Hepatocyte (in vitro differentiated cells): ENCODE results near the gene DMRT1. TPM values are rescaled to one million over a fixed set of nuclear protein-coding genes. Genes with fewer than 3 reads are reported as not detected.
"Not testable (repeated sequence)": the region's sequence is repeated elsewhere in the genome, so short reads cannot be mapped to it uniquely, and the experiment has no call there.

Experiments
- DNase-seq: peaks from one replicate; pipeline ENCODE4 v3.0.0-alpha.2; 2016; ENCODE audit warnings: low spot score
- H2AFZ ChIP-seq: fragments of 200-600 bp; sonication (generic); 2 replicates; pipeline ENCODE4 v1.6.0; 2016; ENCODE audit warnings: antibody characterized with exemption, mild to moderate bottlenecking
- H3K27ac ChIP-seq: fragments of 200-600 bp; sonication (generic); 2 replicates; pipeline ENCODE4 v1.5.1; 2016; ENCODE audit warnings: mild to moderate bottlenecking
- H3K27me3 ChIP-seq: fragments of 200-600 bp; sonication (generic); 2 replicates; pipeline ENCODE4 v1.6.1; 2016
- H3K36me3 ChIP-seq: fragments of 200-600 bp; sonication (generic); replicated peaks from 2 replicates; pipeline ENCODE4 v1.5.1; 2016; ENCODE audit warnings: low read depth; ENCODE audit not compliant: insufficient read depth
- H3K4me1 ChIP-seq: fragments of 200-600 bp; sonication (generic); 2 replicates; pipeline ENCODE4 v1.5.1; 2016; ENCODE audit warnings: mild to moderate bottlenecking, moderate library complexity; ENCODE audit not compliant: insufficient read depth
- H3K4me2 ChIP-seq: fragments of 200-600 bp; sonication (generic); 2 replicates; pipeline ENCODE4 v1.6.0; 2016
- H3K4me3 ChIP-seq: fragments of 200-600 bp; sonication (generic); 2 replicates; pipeline ENCODE4 v1.5.1; 2016; ENCODE audit warnings: mild to moderate bottlenecking
- H3K79me2 ChIP-seq: fragments of 200-600 bp; sonication (generic); 2 replicates; pipeline ENCODE4 v1.6.0; 2017; ENCODE audit warnings: mild to moderate bottlenecking
- H3K9me2 ChIP-seq: fragments of 200-600 bp; sonication (generic); replicated peaks from 2 replicates; pipeline ENCODE4 v1.6.0; 2017; ENCODE audit warnings: mild to moderate bottlenecking; ENCODE audit not compliant: insufficient read depth
- H3K9me3 ChIP-seq: fragments of 200-600 bp; sonication (generic); 2 replicates; pipeline ENCODE4 v1.5.1; 2016; ENCODE audit warnings: low read depth, mild to moderate bottlenecking
- H4K20me1 ChIP-seq: fragments of 200-600 bp; sonication (generic); 2 replicates; pipeline ENCODE4 v1.6.0; 2016; ENCODE audit warnings: mild to moderate bottlenecking; ENCODE audit not compliant: insufficient read depth, poor library complexity, severe bottlenecking
- EZH2 ChIP-seq: fragments of 200-600 bp; sonication (generic); IDR thresholded peaks from 2 replicates; pipeline ENCODE4 v1.6.1; 2016; ENCODE audit warnings: antibody characterized with exemption, mild to moderate bottlenecking, borderline replicate concordance
- EZH2phosphoT487 ChIP-seq: fragments of 200-600 bp; sonication (generic); IDR thresholded peaks from one replicate; pipeline ENCODE4 v1.6.1; 2018; ENCODE audit warnings: antibody characterized with exemption, mild to moderate bottlenecking, low read depth, moderate library complexity; ENCODE audit not compliant: unreplicated experiment, severe bottlenecking
- WGBS: methylation state at CpG from one replicate; pipeline ENCODE4 v1.1.6; 2016; ENCODE audit warnings: low lambda C conversion rate; ENCODE audit errors: missing lambda C conversion rate; 5-methylcytosine and 5-hydroxymethylcytosine counted together
- polyA plus RNA-seq: library from polyadenylated mRNA; unstranded; fragments of >200 nt; fragmentation: Nextera tagmentation; extraction: Ambion mirVana; gene quantifications from 2 replicates; pipeline ENCODE4 v1.2.1, GENCODE V29; 2016
- total RNA-seq: library from RNA; depleted of rRNA; stranded (reverse); fragments of >200 nt; gene quantifications from 2 replicates; pipeline ENCODE4 v1.2.3, GENCODE V29; 2014
- TF ChIP-seq, protein P1 (sequence below): fragments of 200-600 bp; sonication (generic); IDR thresholded peaks from 2 replicates; pipeline ENCODE4 v1.5.1; 2016; ENCODE audit warnings: antibody characterized with exemption, mild to moderate bottlenecking; ENCODE audit not compliant: poor library complexity

DMRT1 gene
- total and polyA plus RNA-seq, 2 experiments from 2014 or later: not detected

DNA sequence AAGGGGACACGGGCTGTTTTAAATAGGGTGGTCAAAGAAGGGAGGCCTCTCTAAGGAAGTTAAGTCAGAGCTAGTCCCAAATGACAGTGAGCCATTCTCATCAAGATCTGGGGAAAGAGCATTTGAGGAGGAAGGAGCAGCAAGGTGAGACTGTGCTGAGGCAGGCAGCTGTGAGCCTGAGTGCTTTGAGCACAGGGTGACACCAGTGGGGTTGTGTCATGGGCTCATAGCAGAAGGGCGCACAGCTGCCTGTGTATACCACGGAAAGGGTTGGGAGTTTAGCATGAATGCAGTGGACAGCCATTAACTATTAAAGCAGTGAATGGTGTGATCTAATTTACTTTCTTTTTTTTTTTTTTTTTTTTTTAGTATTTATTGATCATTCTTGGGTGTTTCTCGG is 19.2 kb downstream of the DMRT1 start:
- no peaks in the 10 kb centered on the region for H3K79me2 ChIP-seq
- no peak for DNase-seq
- H3K4me3 ChIP-seq: no peak overlapping the region
- H3K4me1 ChIP-seq: no peaks in the 10 kb centered on the region
- no peaks in the 10 kb centered on the region for H3K9me2 ChIP-seq
- H3K9me3 ChIP-seq: no peaks in the 10 kb centered on the region
- H4K20me1 ChIP-seq: no peaks in the 10 kb centered on the region
- H3K27ac ChIP-seq: no peak overlapping the region
- no peak for TF ChIP-seq EZH2phosphoT487
- no peak for TF ChIP-seq EZH2
- TF ChIP-seq, protein P1, sequence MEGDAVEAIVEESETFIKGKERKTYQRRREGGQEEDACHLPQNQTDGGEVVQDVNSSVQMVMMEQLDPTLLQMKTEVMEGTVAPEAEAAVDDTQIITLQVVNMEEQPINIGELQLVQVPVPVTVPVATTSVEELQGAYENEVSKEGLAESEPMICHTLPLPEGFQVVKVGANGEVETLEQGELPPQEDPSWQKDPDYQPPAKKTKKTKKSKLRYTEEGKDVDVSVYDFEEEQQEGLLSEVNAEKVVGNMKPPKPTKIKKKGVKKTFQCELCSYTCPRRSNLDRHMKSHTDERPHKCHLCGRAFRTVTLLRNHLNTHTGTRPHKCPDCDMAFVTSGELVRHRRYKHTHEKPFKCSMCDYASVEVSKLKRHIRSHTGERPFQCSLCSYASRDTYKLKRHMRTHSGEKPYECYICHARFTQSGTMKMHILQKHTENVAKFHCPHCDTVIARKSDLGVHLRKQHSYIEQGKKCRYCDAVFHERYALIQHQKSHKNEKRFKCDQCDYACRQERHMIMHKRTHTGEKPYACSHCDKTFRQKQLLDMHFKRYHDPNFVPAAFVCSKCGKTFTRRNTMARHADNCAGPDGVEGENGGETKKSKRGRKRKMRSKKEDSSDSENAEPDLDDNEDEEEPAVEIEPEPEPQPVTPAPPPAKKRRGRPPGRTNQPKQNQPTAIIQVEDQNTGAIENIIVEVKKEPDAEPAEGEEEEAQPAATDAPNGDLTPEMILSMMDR: no peak
- WGBS: 92% methylated on average over 3 of the region's 4 CpGs
- no peak overlapping the region for H3K4me2 ChIP-seq
- H2AFZ ChIP-seq: no peak overlapping the region
- no peaks in the 10 kb centered on the region for H3K36me3 ChIP-seq
- no peaks in the 10 kb centered on the region for H3K27me3 ChIP-seq

DNA sequence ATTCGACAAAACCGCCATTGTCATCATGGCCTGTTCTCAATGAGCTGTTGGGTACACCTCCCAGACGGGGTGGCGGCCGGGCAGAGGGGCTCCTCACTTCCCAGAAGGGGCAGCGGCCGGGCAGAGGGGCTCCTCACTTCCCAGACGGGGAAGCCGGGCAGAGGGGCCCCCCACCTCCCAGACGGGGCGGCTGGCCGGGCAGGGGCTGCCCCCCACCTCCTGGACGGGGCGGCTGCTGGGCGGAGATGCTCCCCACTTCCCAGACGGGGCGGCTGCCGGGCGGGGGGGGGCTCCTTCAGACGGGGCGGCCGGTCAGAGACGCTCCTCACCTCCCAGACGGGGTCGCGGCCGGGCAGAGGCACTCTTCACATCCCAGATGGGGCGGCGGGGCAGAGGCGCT is 20.0 kb downstream of the DMRT1 start:
- not testable (repeated sequence) for H4K20me1 ChIP-seq, DNase-seq, H3K4me3 ChIP-seq, H3K27me3 ChIP-seq, H3K9me3 ChIP-seq, H3K27ac ChIP-seq, H2AFZ ChIP-seq, H3K79me2 ChIP-seq, H3K36me3 ChIP-seq, H3K9me2 ChIP-seq, H3K4me2 ChIP-seq, H3K4me1 ChIP-seq
- 92% methylated on average over 2 of the region's 30 CpGs for WGBS

DNA sequence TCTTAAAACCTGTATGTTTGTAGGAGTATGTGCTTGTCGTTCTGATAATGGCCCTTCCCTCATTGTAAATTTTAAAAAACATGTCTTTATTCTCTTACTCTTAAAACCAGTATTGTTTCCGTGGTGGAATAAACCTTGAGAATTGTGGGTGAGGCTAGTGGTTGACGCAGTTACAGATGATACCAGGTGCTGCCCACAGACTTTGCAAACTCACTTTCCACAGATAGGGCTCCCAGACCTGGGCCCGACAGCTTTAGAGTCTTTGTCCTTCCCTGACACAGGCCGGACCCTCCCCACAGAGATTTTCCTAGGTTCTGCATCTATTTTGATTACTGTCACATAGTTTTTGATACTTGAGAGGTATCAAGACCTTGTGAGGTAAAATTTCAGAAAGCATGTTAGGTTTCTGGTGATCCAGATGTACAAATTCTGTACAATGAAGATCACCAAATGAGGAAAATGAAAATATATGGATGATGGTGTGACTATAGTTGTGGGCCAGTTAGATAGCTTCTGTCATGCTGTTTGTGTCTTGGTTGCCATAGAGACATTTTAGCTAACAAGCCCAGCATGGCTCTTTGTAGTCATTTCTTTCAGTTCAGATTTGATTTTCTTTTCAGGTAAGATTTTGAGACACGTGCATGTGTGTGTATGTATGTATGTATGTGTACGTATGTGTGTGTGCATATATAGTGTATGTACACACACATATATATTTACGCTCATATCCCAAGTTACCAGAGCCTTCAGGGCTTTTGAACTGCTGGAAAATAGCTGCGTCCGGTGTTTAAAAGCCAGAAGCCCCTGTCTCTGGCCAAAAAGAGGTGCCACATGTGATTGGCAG is 33.8 kb downstream of the DMRT1 start:
- Histone ChIP-seq H3K27ac (no peak overlapping the region), H3K4me2 (no peak overlapping the region), H3K4me1 (no peaks in the 10 kb centered on the region), H4K20me1 (no peaks in the 10 kb centered on the region), H3K27me3 (no peaks in the 10 kb centered on the region), H3K9me2 (no peaks in the 10 kb centered on the region), H2AFZ (no peak overlapping the region), H3K79me2 (no peaks in the 10 kb centered on the region), H3K4me3 (no peak overlapping the region), H3K36me3 (no peaks in the 10 kb centered on the region), H3K9me3 (no peaks in the 10 kb centered on the region)
- TF ChIP-seq EZH2phosphoT487: no peak
- no peak for TF ChIP-seq EZH2
- TF ChIP-seq, protein P1: no peak
- 79% methylated on average over 10 of the region's 10 CpGs for WGBS
- no peak for DNase-seq

DNA sequence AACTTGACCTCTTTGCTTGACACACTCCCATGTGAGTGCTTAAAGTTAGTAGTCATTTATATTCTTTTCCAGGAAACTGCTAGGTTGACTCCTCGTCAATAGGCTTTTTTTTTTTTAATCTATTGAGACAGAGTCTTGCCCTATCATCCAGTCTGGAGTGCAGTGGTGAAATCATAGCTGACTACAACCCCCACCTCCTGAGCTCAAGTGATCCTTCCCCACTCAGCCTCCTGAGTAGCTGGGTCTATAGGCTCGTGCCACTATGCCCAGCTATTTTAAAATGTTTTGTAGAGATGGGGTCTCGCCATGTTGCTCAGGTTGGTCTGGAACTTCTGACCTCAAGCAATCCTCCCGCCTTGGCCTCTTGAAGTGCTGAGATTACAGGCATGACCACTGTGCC is 34.9 kb downstream of the DMRT1 start:
- Histone ChIP-seq H2AFZ (no peak overlapping the region), H3K4me1 (no peaks in the 10 kb centered on the region), H3K9me2 (no peaks in the 10 kb centered on the region)

More for the DNA sequence above, 34.9 kb downstream of the DMRT1 start:
- WGBS: 90% methylated on average over 4 of the region's 4 CpGs
- Histone ChIP-seq H3K36me3 (no peaks in the 10 kb centered on the region), H3K79me2 (no peaks in the 10 kb centered on the region), H3K27ac (no peak overlapping the region), H3K4me2 (no peak overlapping the region), H3K9me3 (no peaks in the 10 kb centered on the region), H3K27me3 (no peaks in the 10 kb centered on the region), H3K4me3 (no peak overlapping the region), H4K20me1 (no peaks in the 10 kb centered on the region)
- TF ChIP-seq, protein P1: no peak
- no peak for TF ChIP-seq EZH2phosphoT487
- no peak for TF ChIP-seq EZH2
- DNase-seq: no peak
